OCI-LY7 (cell line): ENCODE data around the gene SERINC4. TPM values are rescaled to one million over a fixed set of nuclear protein-coding genes. Genes with fewer than 3 reads are reported as not detected.
"Not testable (repeated sequence)": the region's sequence is repeated elsewhere in the genome, so short reads cannot be mapped to it uniquely, and the experiment has no call there.

Experiments
- BruUV-seq: library from RNA; stranded (reverse); fragments of 400-500 nt; replicated peaks from 2 replicates; lab custom pipeline; 2021; lab: Mats Ljungman, UMichigan
- CTCF ChIA-PET: fragments of 300-600 bp; sonication (Branson Sonifier 250); formaldehyde crosslinking; loops from one replicate; lab custom pipeline; 2022; ENCODE audit warnings: antibody characterized with exemption; ENCODE audit not compliant: unreplicated experiment; lab: Charles Lee
- POLR2A ChIA-PET: fragments of 300-600 bp; sonication (Branson Sonifier 250); formaldehyde crosslinking; loops from one replicate; lab custom pipeline; 2022; ENCODE audit warnings: antibody characterized with exemption; lab: Charles Lee
- DNase-seq: peaks from one replicate; pipeline ENCODE4 v3.0.0-alpha.2; 2015; ENCODE audit warnings: low spot score
- H2AFZ ChIP-seq: fragments of 200-600 bp; sonication (generic), shearing (Covaris generic); 2 replicates; pipeline ENCODE4 v1.6.1; 2014; ENCODE audit warnings: mild to moderate bottlenecking, antibody characterized with exemption, low read length, moderate library complexity
- H3K27ac ChIP-seq: fragments of 200-600 bp; sonication (generic); 2 replicates; pipeline ENCODE4 v1.5.1; 2014; ENCODE audit warnings: mixed run types, low read depth, mild to moderate bottlenecking, moderate library complexity, low read length, inconsistent platforms; ENCODE audit not compliant: poor library complexity, severe bottlenecking
- H3K36me3 ChIP-seq: fragments of 200-600 bp; sonication (generic); 2 replicates; pipeline ENCODE4 v1.6.1; 2014; ENCODE audit warnings: mild to moderate bottlenecking, antibody characterized with exemption, low read length, moderate library complexity, mixed read lengths; ENCODE audit not compliant: insufficient read depth
- H3K4me1 ChIP-seq: fragments of 200-600 bp; sonication (generic); 2 replicates; pipeline ENCODE4 v1.5.1; 2014; ENCODE audit warnings: mild to moderate bottlenecking, low read length; ENCODE audit not compliant: insufficient read depth, poor library complexity, severe bottlenecking
- H3K4me2 ChIP-seq: fragments of 200-600 bp; sonication (generic); 2 replicates; pipeline ENCODE4 v1.6.1; 2014; ENCODE audit warnings: mild to moderate bottlenecking, low read length
- H3K4me3 ChIP-seq: fragments of 200-600 bp; sonication (generic); 2 replicates; pipeline ENCODE4 v1.5.1; 2014; ENCODE audit warnings: mild to moderate bottlenecking, low read depth, low read length; ENCODE audit not compliant: poor library complexity, severe bottlenecking
- H3K79me2 ChIP-seq: fragments of 200-600 bp; sonication (generic); 2 replicates; pipeline ENCODE4 v1.6.1; 2016; ENCODE audit warnings: low read depth, mild to moderate bottlenecking, low read length, moderate library complexity, mixed read lengths; ENCODE audit not compliant: insufficient read depth
- H3K9me2 ChIP-seq: fragments of 200-600 bp; sonication (generic); 2 replicates; pipeline ENCODE4 v1.6.1; 2016; ENCODE audit warnings: mild to moderate bottlenecking, low read length, mixed read lengths; ENCODE audit not compliant: insufficient read depth
- H3K9me3 ChIP-seq: fragments of 200-600 bp; sonication (generic); 2 replicates; pipeline ENCODE4 v1.6.1; 2014; ENCODE audit warnings: mild to moderate bottlenecking, mixed run types, low read length, mixed read lengths
- H4K20me1 ChIP-seq: fragments of 200-600 bp; sonication (generic); 2 replicates; pipeline ENCODE4 v1.6.1; 2014; ENCODE audit warnings: mild to moderate bottlenecking, antibody characterized with exemption, low read length, moderate library complexity, mixed read lengths; ENCODE audit not compliant: insufficient read depth
- EZH2phosphoT487 ChIP-seq: fragments of 200-600 bp; sonication (generic); IDR thresholded peaks from 2 replicates; pipeline ENCODE4 v1.6.1; 2018; ENCODE audit warnings: low read depth, borderline replicate concordance, mild to moderate bottlenecking, mixed run types, antibody characterized with exemption, low read length, moderate library complexity, mixed read lengths
- intact Hi-C: fragments of 100-400 bp; cut with micrococcal nuclease; formaldehyde crosslinking; loops from one replicate; pipeline ENCODE4 v1.10.0; 2022; ENCODE audit not compliant: unreplicated experiment
- total RNA-seq, 2 experiments: library from RNA; depleted of rRNA in 1 of 2; stranded (reverse); fragments of >200 nt in 1 of 2; shearing (Covaris generic) in 1 of 2; gene quantifications; 2 replicates each; pipeline ENCODE4 v1.2.3, GENCODE V29; 2014 to 2022
- TF ChIP-seq, protein P1 (sequence below): fragments of 200-600 bp; sonication (generic); conservative IDR thresholded peaks from 2 replicates; pipeline ENCODE4 v1.5.1; 2014; ENCODE audit warnings: mild to moderate bottlenecking, antibody characterized with exemption, low read length, moderate library complexity, mixed read lengths

SERINC4 gene
- total RNA-seq, 2 experiments from 2014 or later: 0.60 to 1.9 TPM

DNA sequence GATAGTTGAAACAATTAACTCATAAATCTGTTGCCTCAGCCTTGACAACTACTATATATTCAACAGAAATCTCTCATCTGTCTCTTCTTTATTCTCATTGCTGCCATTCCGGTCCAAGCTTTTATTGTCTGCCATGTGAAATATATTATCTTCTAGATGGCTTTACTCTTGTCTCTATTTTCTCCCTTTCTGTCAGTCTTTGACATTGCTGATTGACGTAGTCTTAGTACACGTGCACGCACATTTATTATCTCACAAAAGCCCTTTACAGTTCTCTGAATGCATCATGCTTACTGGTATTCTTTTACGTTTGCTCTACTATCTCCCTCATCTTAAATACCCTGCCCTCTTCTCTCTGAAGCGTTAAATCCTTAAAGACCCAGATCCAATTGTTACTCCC lies 48.1 kb downstream of the SERINC4 start:
- ChIA-PET CTCF (no interaction called here), POLR2A (no interaction called here)
- peaks cover 91% of the 10 kb centered on the region for H3K36me3 ChIP-seq
- no peaks in the 10 kb centered on the region for H3K9me2 ChIP-seq
- H4K20me1 ChIP-seq: peaks cover 36% of the 10 kb centered on the region
- H3K4me1 ChIP-seq: peaks cover 46% of the 10 kb centered on the region
- no peaks in the 10 kb centered on the region for H3K9me3 ChIP-seq
- no peak overlapping the region for H2AFZ ChIP-seq
- BruUV-seq: no TSS peak
- TF ChIP-seq EZH2phosphoT487: no peak
- TF ChIP-seq, protein P1, sequence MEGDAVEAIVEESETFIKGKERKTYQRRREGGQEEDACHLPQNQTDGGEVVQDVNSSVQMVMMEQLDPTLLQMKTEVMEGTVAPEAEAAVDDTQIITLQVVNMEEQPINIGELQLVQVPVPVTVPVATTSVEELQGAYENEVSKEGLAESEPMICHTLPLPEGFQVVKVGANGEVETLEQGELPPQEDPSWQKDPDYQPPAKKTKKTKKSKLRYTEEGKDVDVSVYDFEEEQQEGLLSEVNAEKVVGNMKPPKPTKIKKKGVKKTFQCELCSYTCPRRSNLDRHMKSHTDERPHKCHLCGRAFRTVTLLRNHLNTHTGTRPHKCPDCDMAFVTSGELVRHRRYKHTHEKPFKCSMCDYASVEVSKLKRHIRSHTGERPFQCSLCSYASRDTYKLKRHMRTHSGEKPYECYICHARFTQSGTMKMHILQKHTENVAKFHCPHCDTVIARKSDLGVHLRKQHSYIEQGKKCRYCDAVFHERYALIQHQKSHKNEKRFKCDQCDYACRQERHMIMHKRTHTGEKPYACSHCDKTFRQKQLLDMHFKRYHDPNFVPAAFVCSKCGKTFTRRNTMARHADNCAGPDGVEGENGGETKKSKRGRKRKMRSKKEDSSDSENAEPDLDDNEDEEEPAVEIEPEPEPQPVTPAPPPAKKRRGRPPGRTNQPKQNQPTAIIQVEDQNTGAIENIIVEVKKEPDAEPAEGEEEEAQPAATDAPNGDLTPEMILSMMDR: no peak
- intact Hi-C loops: no loop called here
- no peak overlapping the region for H3K4me2 ChIP-seq
- H3K27ac ChIP-seq: no peak overlapping the region
- no peak for DNase-seq
- H3K79me2 ChIP-seq: peaks cover 100% of the 10 kb centered on the region
- no peak overlapping the region for H3K4me3 ChIP-seq

DNA sequence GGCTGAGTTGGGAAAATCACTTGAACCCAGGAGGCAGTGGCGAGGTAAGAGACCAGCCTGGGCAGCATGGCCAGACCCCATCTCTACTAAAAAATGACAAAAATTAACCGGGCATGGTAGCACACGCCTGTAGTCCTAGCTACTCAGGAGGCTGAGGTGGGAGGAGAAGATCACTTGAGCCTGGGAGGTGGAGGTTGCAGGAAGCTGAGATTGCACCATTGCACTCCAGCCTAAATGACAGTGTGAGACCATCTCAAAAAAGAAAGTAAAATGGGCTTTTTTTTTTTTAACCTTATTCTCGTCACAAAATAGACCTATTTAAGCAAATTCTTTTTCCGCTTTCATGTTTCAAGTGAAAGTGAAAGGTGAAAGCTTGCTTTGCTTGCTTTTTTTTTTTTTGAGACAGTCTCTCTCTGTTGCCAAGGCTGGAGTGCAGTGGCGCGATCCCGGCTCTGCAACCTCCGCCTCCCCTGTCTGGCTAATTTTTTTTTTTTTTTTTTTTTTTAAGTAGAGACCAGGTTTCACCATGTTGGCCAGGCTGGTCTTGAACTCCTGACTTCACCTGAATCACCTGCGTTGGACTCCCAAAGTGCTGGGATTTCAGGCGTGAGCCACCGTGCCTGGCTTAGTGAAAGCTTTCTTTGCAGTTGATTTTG lies 50.2 kb downstream of the SERINC4 start:
- Histone ChIP-seq H3K4me2 (peak overlapping the region; percentile 69), H2AFZ (no peak overlapping the region), H3K79me2 (peaks cover 90% of the 10 kb centered on the region), H3K4me3 (peak overlapping the region; percentile 62), H3K27ac (peak overlapping the region; percentile 54), H3K9me3 (no peaks in the 10 kb centered on the region), H3K9me2 (no peaks in the 10 kb centered on the region), H3K36me3 (peaks cover 71% of the 10 kb centered on the region), H3K4me1 (peaks cover 55% of the 10 kb centered on the region), H4K20me1 (peaks cover 31% of the 10 kb centered on the region)
- no peak for TF ChIP-seq EZH2phosphoT487
- TF ChIP-seq, protein P1: no peak
- CTCF ChIA-PET: no interaction called here
- POLR2A ChIA-PET: interaction anchor here (0.7 to 1.1 kb wide), 4 partner anchors 22 to 870 kb away, joined by 3 to 6 read pairs (median 4); no protein-coding TSS in a partner anchor
- peak; percentile 92 for DNase-seq
- intact Hi-C loops: loop anchor here (2.0 kb wide), 1 partner anchor 27 kb away; the partner anchor contains the start of gene ELL3
- BruUV-seq: no TSS peak

DNA sequence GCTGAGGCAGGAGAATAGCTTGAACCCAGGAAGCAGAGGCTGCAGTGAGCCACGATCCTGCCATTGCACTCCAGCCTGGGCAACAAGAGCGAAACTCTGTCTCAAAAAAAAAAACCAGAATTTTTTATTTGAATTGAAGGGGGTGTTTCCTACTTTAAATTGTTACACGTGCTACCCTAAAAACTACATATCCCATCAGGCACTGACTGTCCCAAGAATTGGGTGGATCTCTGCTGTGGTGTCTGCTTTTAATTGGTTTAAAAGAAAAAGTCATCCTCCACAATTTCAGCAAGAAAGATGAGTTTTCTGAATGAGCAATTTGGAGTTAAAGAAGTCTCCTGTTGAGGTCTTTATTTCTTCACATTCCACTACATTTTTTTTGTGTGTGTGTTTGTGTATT lies 51.6 kb downstream of the SERINC4 start:
- no peaks in the 10 kb centered on the region for H3K9me2 ChIP-seq
- no TSS peak for BruUV-seq
- ChIA-PET CTCF (no interaction called here), POLR2A (no interaction called here)
- peaks cover 56% of the 10 kb centered on the region for H3K36me3 ChIP-seq
- peaks cover 25% of the 10 kb centered on the region for H4K20me1 ChIP-seq
- H2AFZ ChIP-seq: no peak overlapping the region
- peaks cover 69% of the 10 kb centered on the region for H3K4me1 ChIP-seq
- peaks cover 75% of the 10 kb centered on the region for H3K79me2 ChIP-seq
- TF ChIP-seq, protein P1: no peak
- TF ChIP-seq EZH2phosphoT487: no peak
- peak; percentile 24 for DNase-seq
- peak overlapping the region; percentile 62 for H3K4me2 ChIP-seq
- H3K27ac ChIP-seq: peak overlapping the region; percentile 4
- no peaks in the 10 kb centered on the region for H3K9me3 ChIP-seq
- H3K4me3 ChIP-seq: peak overlapping the region; percentile 82
- intact Hi-C loops: loop anchor here (2.0 kb wide), 1 partner anchor 28 kb away; the partner anchor contains the start of gene ELL3

DNA sequence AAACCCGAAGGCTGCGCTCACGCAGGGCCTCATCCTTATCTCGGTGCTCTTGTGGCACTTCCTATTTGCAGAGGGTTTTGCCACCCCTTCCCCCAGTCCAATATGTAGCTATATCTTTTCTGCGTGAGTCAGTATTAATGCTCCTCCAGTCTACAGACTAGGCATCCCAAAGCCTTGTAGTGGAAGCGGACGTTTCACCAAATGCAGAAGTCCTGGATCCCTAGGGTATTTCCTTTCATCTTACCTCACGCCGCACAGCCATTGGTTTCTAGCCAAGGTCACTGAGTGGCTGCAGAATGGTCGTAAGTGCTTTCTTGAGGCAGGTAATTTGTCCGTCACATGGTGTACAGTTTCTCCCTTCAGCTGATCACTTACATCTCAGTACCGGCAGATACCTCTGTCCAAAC lies 53.1 kb downstream of the SERINC4 start:
- peaks cover 61% of the 10 kb centered on the region for H3K79me2 ChIP-seq
- peak; percentile 61 for DNase-seq
- H3K36me3 ChIP-seq: peaks cover 41% of the 10 kb centered on the region
- CTCF ChIA-PET, H3K9me2 ChIP-seq, H3K9me3 ChIP-seq, H4K20me1 ChIP-seq, BruUV-seq, H2AFZ ChIP-seq, intact Hi-C loops: not testable (repeated sequence)
- POLR2A ChIA-PET: interaction anchor here (0.5 to 3.8 kb wide), 2 partner anchors 30 to 85 kb away, joined by 4 to 12 read pairs; partner anchors contain the start of gene ELL3
- peaks cover 66% of the 10 kb centered on the region for H3K4me1 ChIP-seq
- H3K4me2 ChIP-seq: peak overlapping the region; percentile 62
- peak overlapping the region; percentile 82 for H3K4me3 ChIP-seq
- peak overlapping the region; percentile 88 for H3K27ac ChIP-seq
